ENCODE measurements around the gene SDC4.

Gene SDC4

GRCh38 chr20:45343532-45344167 is 4.6 kb downstream of the SDC4 start:
- DNase-seq (ENCODE audit: low read depth): no peak
- H3K4me3 ChIP-seq (ENCODE audit: low read depth, low read length): no peak overlapping the region
- no peak for TF ChIP-seq CTCF (IDR thresholded peaks at IDR 0.05; ENCODE audit: low read depth, low read length, missing control alignments)

- DNase-seq (ENCODE audit: low read depth): no peak
- no peak overlapping the region for H3K4me3 ChIP-seq (ENCODE audit: low read depth, low read length)
- TF ChIP-seq CTCF (IDR thresholded peaks at IDR 0.05; ENCODE audit: low read depth, low read length, missing control alignments): no peak
These were observed 5.2 kb downstream of the SDC4 start for GRCh38 chr20:45342855-45343531.

GRCh38 chr20:45341939-45342854 is 6.0 kb downstream of the SDC4 start:
- DNase-seq (ENCODE audit: low read depth): no peak
- no peak overlapping the region for H3K4me3 ChIP-seq (ENCODE audit: low read depth, low read length)
- no peak for TF ChIP-seq CTCF (IDR thresholded peaks at IDR 0.05; ENCODE audit: low read depth, low read length, missing control alignments)

GRCh38 chr20:45341579-45341938 is 6.7 kb downstream of the SDC4 start:
- TF ChIP-seq CTCF (IDR thresholded peaks at IDR 0.05; ENCODE audit: low read depth, low read length, missing control alignments): no peak
- no peak for DNase-seq (ENCODE audit: low read depth)
- H3K4me3 ChIP-seq (ENCODE audit: low read depth, low read length): no peak overlapping the region

GRCh38 chr20:45340951-45341350 is 7.3 kb downstream of the SDC4 start:
- H3K4me3 ChIP-seq (ENCODE audit: low read depth, low read length): no peak overlapping the region
- TF ChIP-seq CTCF (IDR thresholded peaks at IDR 0.05; ENCODE audit: low read depth, low read length, missing control alignments): no peak
- DNase-seq (ENCODE audit: low read depth): no peak

- no peak for TF ChIP-seq CTCF (IDR thresholded peaks at IDR 0.05; ENCODE audit: low read depth, low read length, missing control alignments)
- no peak for DNase-seq (ENCODE audit: low read depth)
- H3K4me3 ChIP-seq (ENCODE audit: low read depth, low read length): no peak overlapping the region
These were observed 7.9 kb downstream of the SDC4 start for GRCh38 chr20:45340236-45340847.

Data from GM12864 (cell line).